ENCODE measurements around the gene POLR2J3.
"Not testable (repeated sequence)": the region's sequence is repeated elsewhere in the genome, so short reads cannot be mapped to it uniquely, and the experiment has no call there.

POLR2J3 gene

GRCh38 chr7:102572261-102573239 is at the start of gene POLR2J3:
Gene POLR2J3 (minus strand): TSS chr7:102572583. CDS start chr7:102572521, 62 bp downstream.
- DNase-seq: peak; percentile 100

GRCh38 chr7:102618122-102618521 is 45.7 kb upstream of the POLR2J3 start:
- DNase-seq: not testable (repeated sequence)

GRCh38 chr7:102616507-102617125 is 44.2 kb upstream of the POLR2J3 start, which contains the start of gene RASA4:
Gene RASA4 (minus strand): TSS chr7:102616756. CDS start chr7:102616689, 67 bp downstream.
- peak; percentile 48 for DNase-seq

- not testable (repeated sequence) for DNase-seq
Measured at GRCh38 chr7:102615930-102616329, 43.5 kb upstream of the POLR2J3 start.

GRCh38 chr7:102614873-102615272 is 42.5 kb upstream of the POLR2J3 start:
- not testable (repeated sequence) for DNase-seq

GRCh38 chr7:102614346-102614697 is 41.9 kb upstream of the POLR2J3 start:
- DNase-seq: not testable (repeated sequence)

- DNase-seq: peak; percentile 25
Measured at GRCh38 chr7:102613575-102614345, 41.4 kb upstream of the POLR2J3 start.

GRCh38 chr7:102611675-102612325 is 39.4 kb upstream of the POLR2J3 start:
- DNase-seq: not testable (repeated sequence)

GRCh38 chr7:102611013-102611674 is 38.8 kb upstream of the POLR2J3 start:
- DNase-seq: not testable (repeated sequence)

- not testable (repeated sequence) for DNase-seq
Measured at GRCh38 chr7:102610441-102610840, 38.1 kb upstream of the POLR2J3 start.

GRCh38 chr7:102609734-102610133 is 37.4 kb upstream of the POLR2J3 start:
- not testable (repeated sequence) for DNase-seq

- not testable (repeated sequence) for DNase-seq
Measured at GRCh38 chr7:102606848-102607247, 34.5 kb upstream of the POLR2J3 start.

- DNase-seq: not testable (repeated sequence)
Measured at GRCh38 chr7:102604431-102605145, 32.2 kb upstream of the POLR2J3 start.

- DNase-seq: not testable (repeated sequence)
Measured at GRCh38 chr7:102602317-102602716, 29.9 kb upstream of the POLR2J3 start.

- DNase-seq: not testable (repeated sequence)
Measured at GRCh38 chr7:102599699-102600098, 27.3 kb upstream of the POLR2J3 start.

- not testable (repeated sequence) for DNase-seq
Measured at GRCh38 chr7:102596036-102596435, 23.7 kb upstream of the POLR2J3 start.

- DNase-seq: not testable (repeated sequence)
Measured at GRCh38 chr7:102593637-102594334, 21.4 kb upstream of the POLR2J3 start.

- peak; percentile 41 for DNase-seq
Measured at GRCh38 chr7:102592477-102593019, 20.2 kb upstream of the POLR2J3 start.

GRCh38 chr7:102589857-102590256 is 17.5 kb upstream of the POLR2J3 start:
- DNase-seq: not testable (repeated sequence)

GRCh38 chr7:102583495-102583894 is 11.1 kb upstream of the POLR2J3 start:
- DNase-seq: not testable (repeated sequence)

Data from activated CD4-positive, alpha-beta T cell treated with anti-CD3 and anti-CD28 coated beads for 48 hours (primary cell).